ENCODE measurements around the gene LCE3D.

DNA sequence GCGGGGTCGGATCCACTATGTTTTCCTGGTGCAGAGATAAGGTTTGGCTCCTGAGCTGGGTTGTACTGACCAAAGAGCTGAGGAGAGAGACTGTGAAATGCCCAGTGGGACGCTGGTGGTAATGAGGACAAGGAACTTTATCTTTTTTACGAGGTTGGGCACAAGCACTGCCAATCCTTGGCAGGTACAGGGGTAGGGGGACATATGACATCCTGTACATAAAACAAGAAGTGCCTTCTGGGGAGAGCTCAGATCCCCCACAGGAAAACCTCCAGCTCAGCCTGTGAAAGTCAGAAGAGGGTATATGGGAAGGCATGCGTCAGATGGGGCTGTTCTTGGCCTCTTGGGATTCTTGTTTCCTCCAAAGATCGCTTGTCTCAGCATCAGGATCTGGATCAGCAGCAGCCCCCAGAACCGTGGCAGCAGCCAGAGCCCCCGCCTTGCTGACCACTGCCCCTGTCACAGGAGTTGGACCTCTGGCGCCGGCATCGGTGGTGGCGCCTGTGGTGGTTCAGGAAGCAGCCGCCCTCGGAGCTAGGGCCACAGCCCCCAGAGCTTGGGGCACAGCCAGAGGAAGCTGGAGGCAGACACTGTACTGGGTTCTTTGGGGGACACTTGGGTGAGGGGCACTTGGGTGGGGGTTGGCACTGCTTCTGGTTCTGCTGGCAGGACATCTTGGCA is 14.6 kb downstream of the LCE3D start:
- TF ChIP-seq POLR2AphosphoS2 (IDR thresholded peaks at IDR 0.05; ENCODE audit: low read depth, low read length) (no peak), YBX1 (IDR thresholded peaks at IDR 0.05) (no peak), SIN3A (IDR thresholded peaks at IDR 0.05; ENCODE audit: low read depth, low read length) (no peak), ATF2 (IDR thresholded peaks at IDR 0.05; ENCODE audit: low read length) (no peak), PAX5 (IDR thresholded peaks at IDR 0.05; ENCODE audit: borderline replicate concordance, low read depth, low read length) (no peak), SREBF2 (IDR thresholded peaks at IDR 0.05; ENCODE audit: low read length) (no peak), POLR2A (IDR thresholded peaks at IDR 0.05; ENCODE audit: low read depth, low read length) (no peak), KDM1A (IDR thresholded peaks at IDR 0.05; ENCODE audit: borderline replicate concordance) (no peak), JUND (IDR thresholded peaks at IDR 0.05; ENCODE audit: low read depth, low read length) (no peak)
- TF ChIP-seq, protein P1, sequence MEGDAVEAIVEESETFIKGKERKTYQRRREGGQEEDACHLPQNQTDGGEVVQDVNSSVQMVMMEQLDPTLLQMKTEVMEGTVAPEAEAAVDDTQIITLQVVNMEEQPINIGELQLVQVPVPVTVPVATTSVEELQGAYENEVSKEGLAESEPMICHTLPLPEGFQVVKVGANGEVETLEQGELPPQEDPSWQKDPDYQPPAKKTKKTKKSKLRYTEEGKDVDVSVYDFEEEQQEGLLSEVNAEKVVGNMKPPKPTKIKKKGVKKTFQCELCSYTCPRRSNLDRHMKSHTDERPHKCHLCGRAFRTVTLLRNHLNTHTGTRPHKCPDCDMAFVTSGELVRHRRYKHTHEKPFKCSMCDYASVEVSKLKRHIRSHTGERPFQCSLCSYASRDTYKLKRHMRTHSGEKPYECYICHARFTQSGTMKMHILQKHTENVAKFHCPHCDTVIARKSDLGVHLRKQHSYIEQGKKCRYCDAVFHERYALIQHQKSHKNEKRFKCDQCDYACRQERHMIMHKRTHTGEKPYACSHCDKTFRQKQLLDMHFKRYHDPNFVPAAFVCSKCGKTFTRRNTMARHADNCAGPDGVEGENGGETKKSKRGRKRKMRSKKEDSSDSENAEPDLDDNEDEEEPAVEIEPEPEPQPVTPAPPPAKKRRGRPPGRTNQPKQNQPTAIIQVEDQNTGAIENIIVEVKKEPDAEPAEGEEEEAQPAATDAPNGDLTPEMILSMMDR (IDR thresholded peaks at IDR 0.05 in 2 of 3, conservative IDR thresholded peaks at IDR 0.05 in 1 of 3; ENCODE audit: control insufficient read depth in 2 of 3, extremely low read depth in 1 of 3, insufficient read depth in 1 of 3, low read depth in 3 of 3, low read length in 3 of 3) = no peak
